GM23338 (cell line): ENCODE data around the gene CDH4. TPM values are rescaled to one million over a fixed set of nuclear protein-coding genes. Genes with fewer than 3 reads are reported as not detected.
A peak's percentile ranks its signal among the peaks of the same experiment; 100 is the strongest.

Experiments used
- ATAC-seq: fragments of 200-7000 bp; cut with Tn5 transposase; 3 replicates; pipeline ENCODE4 v1.9.1; 2020
- DNase-seq: peaks from one replicate; pipeline ENCODE4 v3.0.0-alpha.2; 2015; ENCODE audit warnings: low spot score
- H2AFZ ChIP-seq: fragments of 200-600 bp; sonication (generic); 2 replicates; pipeline ENCODE4 v1.8.0; 2016; ENCODE audit warnings: antibody characterized with exemption, mild to moderate bottlenecking, moderate library complexity
- H3F3A ChIP-seq: fragments of 200-600 bp; sonication (generic); replicated peaks from 2 replicates; pipeline ENCODE4 v1.8.0; 2017; ENCODE audit warnings: antibody characterized with exemption, mixed run types, low read depth
- H3K27ac ChIP-seq: fragments of 200-600 bp; sonication (generic); 2 replicates; pipeline ENCODE4 v1.6.1; 2016; ENCODE audit warnings: low read depth
- H3K27me3 ChIP-seq: fragments of 200-600 bp; sonication (generic); 2 replicates; pipeline ENCODE4 v1.8.0; 2016; ENCODE audit warnings: mild to moderate bottlenecking, mixed run types, moderate library complexity; ENCODE audit not compliant: insufficient read depth
- H3K36me3 ChIP-seq: fragments of 200-600 bp; sonication (generic); 2 replicates; pipeline ENCODE4 v1.8.0; 2016; ENCODE audit warnings: mild to moderate bottlenecking; ENCODE audit not compliant: insufficient read depth
- H3K4me1 ChIP-seq: fragments of 200-600 bp; sonication (generic); 2 replicates; pipeline ENCODE4 v1.8.0; 2016; ENCODE audit warnings: mild to moderate bottlenecking, moderate library complexity; ENCODE audit not compliant: insufficient read depth
- H3K4me2 ChIP-seq: fragments of 200-600 bp; sonication (generic); 2 replicates; pipeline ENCODE4 v1.7.1; 2017; ENCODE audit warnings: mixed run types
- H3K4me3 ChIP-seq: fragments of 200-600 bp; sonication (generic); 2 replicates; pipeline ENCODE4 v1.6.1; 2016; ENCODE audit warnings: mixed run types
- H3K79me2 ChIP-seq: fragments of 200-600 bp; sonication (generic); replicated peaks from 2 replicates; pipeline ENCODE4 v1.8.0; 2017; ENCODE audit warnings: mild to moderate bottlenecking; ENCODE audit not compliant: insufficient read depth
- H3K9me2 ChIP-seq: fragments of 200-600 bp; sonication (generic); 2 replicates; pipeline ENCODE4 v1.8.0; 2017; ENCODE audit not compliant: insufficient read depth
- H4K20me1 ChIP-seq: fragments of 200-600 bp; sonication (generic); replicated peaks from 2 replicates; pipeline ENCODE4 v1.8.0; 2017; ENCODE audit warnings: mild to moderate bottlenecking; ENCODE audit not compliant: insufficient read depth
- H3K27ac Mint-ChIP-seq: 2 replicates; pipeline ENCODE4 v1.8.0; 2020; ENCODE audit warnings: inconsistent platforms, mild to moderate bottlenecking, moderate library complexity, mixed read lengths
- H3K27me3 Mint-ChIP-seq: 3 replicates; pipeline ENCODE4 v1.8.0; 2022; ENCODE audit warnings: low read depth, mild to moderate bottlenecking, moderate library complexity, mixed read lengths, inconsistent platforms; ENCODE audit not compliant: insufficient read depth, poor library complexity
- H3K36me3 Mint-ChIP-seq: 3 replicates; pipeline ENCODE4 v1.8.0; 2021; ENCODE audit warnings: low read depth, mild to moderate bottlenecking, inconsistent platforms, moderate library complexity, mixed read lengths
- H3K4me1 Mint-ChIP-seq: 3 replicates; pipeline ENCODE4 v1.8.0; 2020; ENCODE audit warnings: mild to moderate bottlenecking, inconsistent platforms, mixed read lengths
- H3K4me3 Mint-ChIP-seq: 3 replicates; pipeline ENCODE4 v1.8.0; 2021; ENCODE audit warnings: moderate library complexity, mild to moderate bottlenecking, inconsistent platforms, mixed read lengths
- H3K9me3 Mint-ChIP-seq: 3 replicates; pipeline ENCODE4 v1.8.0; 2020; ENCODE audit warnings: moderate library complexity, mild to moderate bottlenecking, inconsistent platforms, mixed read lengths
- CREB1 ChIP-seq: fragments of 250-450 bp; sonication (Bioruptor Pico); IDR thresholded peaks from 2 replicates; pipeline ENCODE4 v1.5.0; 2020; ENCODE audit warnings: low read depth, mild to moderate bottlenecking, moderate library complexity
- CTCF ChIP-seq, 2 experiments: fragments of 200-600 bp in 1 of 2; sonication (generic) in 1 of 2; conservative IDR thresholded peaks; 2 replicates each; pipeline versions ENCODE4 v1.5.1 to v1.6.1; 2016 to 2017; ENCODE audit warnings: antibody characterized with exemption in 2 of 2, low read depth in 2 of 2, mild to moderate bottlenecking in 2 of 2, moderate library complexity in 1 of 2
- ETS1 ChIP-seq: IDR thresholded peaks from 2 replicates; pipeline ENCODE4 v1.6.1; 2016; ENCODE audit warnings: antibody characterized with exemption
- EZH2 ChIP-seq: fragments of 200-600 bp; sonication (generic); IDR thresholded peaks from one replicate; pipeline ENCODE4 v1.8.0; 2017; ENCODE audit warnings: antibody characterized with exemption, mild to moderate bottlenecking, low read depth; ENCODE audit not compliant: unreplicated experiment
- EZH2phosphoT487 ChIP-seq: fragments of 200-600 bp; sonication (generic); IDR thresholded peaks from one replicate; pipeline ENCODE4 v1.8.1; 2018; ENCODE audit warnings: antibody characterized with exemption; ENCODE audit not compliant: unreplicated experiment
- JUNB ChIP-seq: IDR thresholded peaks from one replicate; pipeline ENCODE4 v1.6.1; 2016; ENCODE audit warnings: antibody characterized with exemption; ENCODE audit not compliant: unreplicated experiment
- NANOG ChIP-seq: IDR thresholded peaks from 2 replicates; pipeline ENCODE4 v1.6.1; 2016; ENCODE audit warnings: antibody characterized with exemption, borderline replicate concordance
- POLR2AphosphoS5 ChIP-seq: IDR thresholded peaks from 2 replicates; pipeline ENCODE4 v1.6.1; 2016; ENCODE audit warnings: antibody characterized with exemption, low read depth
- REST ChIP-seq: IDR thresholded peaks from one replicate; pipeline ENCODE4 v1.6.1; 2018; ENCODE audit warnings: antibody characterized with exemption; ENCODE audit not compliant: unreplicated experiment
- STAT1 ChIP-seq: IDR thresholded peaks from one replicate; pipeline ENCODE4 v1.6.1; 2016; ENCODE audit warnings: antibody characterized with exemption; ENCODE audit not compliant: unreplicated experiment
- ZNF114 ChIP-seq: fragments of 250-450 bp; sonication (Bioruptor Pico); IDR thresholded peaks from 2 replicates; pipeline ENCODE4 v1.5.0; 2020; ENCODE audit warnings: mild to moderate bottlenecking, moderate library complexity
- ZNF331 ChIP-seq: fragments of 250-450 bp; sonication (Bioruptor Pico); IDR thresholded peaks from 2 replicates; pipeline ENCODE4 v1.5.0; 2020; ENCODE audit warnings: low read depth, mild to moderate bottlenecking, moderate library complexity
- polyA plus RNA-seq: library from polyadenylated mRNA; unstranded; fragments of >200 nt; fragmentation: Nextera tagmentation; extraction: Ambion mirVana; gene quantifications from 2 replicates; pipeline ENCODE4 v1.2.1, GENCODE V29; 2016
- total RNA-seq: library from RNA; depleted of rRNA; stranded (reverse); fragments of >200 nt; shearing (Covaris generic); gene quantifications from 2 replicates; pipeline ENCODE4 v1.2.3, GENCODE V29; 2014
- TF ChIP-seq, protein P1 (sequence below): fragments of 250-450 bp; sonication (Bioruptor Pico); IDR thresholded peaks from 2 replicates; pipeline ENCODE4 v1.5.0; 2020; ENCODE audit warnings: mild to moderate bottlenecking, moderate library complexity

The CDH4 gene
- total and polyA plus RNA-seq, 2 experiments from 2014 or later = 1.2 to 4.2 TPM

DNA sequence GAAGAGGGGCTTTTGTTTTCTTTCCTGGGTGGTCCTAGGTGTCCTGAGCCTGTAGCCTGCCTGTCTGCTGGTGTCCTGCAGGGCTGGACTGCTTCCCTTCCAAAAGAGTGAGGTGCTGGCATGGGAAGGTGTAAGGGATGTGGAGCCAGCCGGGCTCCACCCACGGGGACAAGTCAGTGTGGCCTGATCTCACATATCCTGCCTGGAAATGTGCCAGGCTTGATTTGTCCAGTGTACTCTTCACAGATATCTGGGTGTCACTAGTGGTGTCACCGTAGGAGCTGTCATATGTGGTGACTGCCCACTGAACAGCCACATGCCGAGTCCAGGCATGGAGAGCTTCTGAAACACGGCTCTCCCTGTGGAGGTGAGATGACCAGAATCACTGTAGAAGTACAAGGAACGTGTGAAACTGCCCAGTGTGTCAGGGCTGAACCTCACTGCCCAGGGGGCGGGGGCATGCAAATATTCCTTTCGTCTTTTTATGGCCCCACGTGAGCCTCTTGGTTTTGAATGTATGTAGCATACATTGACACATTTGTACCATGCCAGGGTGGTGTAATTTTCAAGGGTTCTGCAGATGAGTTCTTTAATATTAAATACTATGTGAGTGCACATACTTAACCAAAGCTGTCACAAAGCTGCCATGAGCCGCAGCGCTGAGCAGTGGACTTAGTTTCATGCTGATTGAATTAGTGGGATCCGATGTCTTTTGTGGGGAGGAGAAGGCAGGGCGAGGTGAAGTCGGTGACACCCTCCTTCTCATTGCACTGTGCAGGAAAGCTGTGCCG lies 55.8 kb downstream of the CDH4 start:
- H3K27ac ChIP-seq = no peak overlapping the region
- H3K4me3 ChIP-seq = no peak overlapping the region
- TF ChIP-seq CREB1 (CRISPR knock-in tag) (no peak), STAT1 (no peak), EZH2 (no peak), REST (no peak), CTCF (conservative IDR thresholded peaks at IDR 0.05; ENCODE audit: low read depth in 2 of 2) (no peak), JUNB (no peak), POLR2AphosphoS5 (no peak), NANOG (no peak), ZNF114 (CRISPR knock-in tag) (no peak), ZNF331 (CRISPR knock-in tag) (no peak), EZH2phosphoT487 (no peak), ETS1 (no peak)
- TF ChIP-seq, protein P1, sequence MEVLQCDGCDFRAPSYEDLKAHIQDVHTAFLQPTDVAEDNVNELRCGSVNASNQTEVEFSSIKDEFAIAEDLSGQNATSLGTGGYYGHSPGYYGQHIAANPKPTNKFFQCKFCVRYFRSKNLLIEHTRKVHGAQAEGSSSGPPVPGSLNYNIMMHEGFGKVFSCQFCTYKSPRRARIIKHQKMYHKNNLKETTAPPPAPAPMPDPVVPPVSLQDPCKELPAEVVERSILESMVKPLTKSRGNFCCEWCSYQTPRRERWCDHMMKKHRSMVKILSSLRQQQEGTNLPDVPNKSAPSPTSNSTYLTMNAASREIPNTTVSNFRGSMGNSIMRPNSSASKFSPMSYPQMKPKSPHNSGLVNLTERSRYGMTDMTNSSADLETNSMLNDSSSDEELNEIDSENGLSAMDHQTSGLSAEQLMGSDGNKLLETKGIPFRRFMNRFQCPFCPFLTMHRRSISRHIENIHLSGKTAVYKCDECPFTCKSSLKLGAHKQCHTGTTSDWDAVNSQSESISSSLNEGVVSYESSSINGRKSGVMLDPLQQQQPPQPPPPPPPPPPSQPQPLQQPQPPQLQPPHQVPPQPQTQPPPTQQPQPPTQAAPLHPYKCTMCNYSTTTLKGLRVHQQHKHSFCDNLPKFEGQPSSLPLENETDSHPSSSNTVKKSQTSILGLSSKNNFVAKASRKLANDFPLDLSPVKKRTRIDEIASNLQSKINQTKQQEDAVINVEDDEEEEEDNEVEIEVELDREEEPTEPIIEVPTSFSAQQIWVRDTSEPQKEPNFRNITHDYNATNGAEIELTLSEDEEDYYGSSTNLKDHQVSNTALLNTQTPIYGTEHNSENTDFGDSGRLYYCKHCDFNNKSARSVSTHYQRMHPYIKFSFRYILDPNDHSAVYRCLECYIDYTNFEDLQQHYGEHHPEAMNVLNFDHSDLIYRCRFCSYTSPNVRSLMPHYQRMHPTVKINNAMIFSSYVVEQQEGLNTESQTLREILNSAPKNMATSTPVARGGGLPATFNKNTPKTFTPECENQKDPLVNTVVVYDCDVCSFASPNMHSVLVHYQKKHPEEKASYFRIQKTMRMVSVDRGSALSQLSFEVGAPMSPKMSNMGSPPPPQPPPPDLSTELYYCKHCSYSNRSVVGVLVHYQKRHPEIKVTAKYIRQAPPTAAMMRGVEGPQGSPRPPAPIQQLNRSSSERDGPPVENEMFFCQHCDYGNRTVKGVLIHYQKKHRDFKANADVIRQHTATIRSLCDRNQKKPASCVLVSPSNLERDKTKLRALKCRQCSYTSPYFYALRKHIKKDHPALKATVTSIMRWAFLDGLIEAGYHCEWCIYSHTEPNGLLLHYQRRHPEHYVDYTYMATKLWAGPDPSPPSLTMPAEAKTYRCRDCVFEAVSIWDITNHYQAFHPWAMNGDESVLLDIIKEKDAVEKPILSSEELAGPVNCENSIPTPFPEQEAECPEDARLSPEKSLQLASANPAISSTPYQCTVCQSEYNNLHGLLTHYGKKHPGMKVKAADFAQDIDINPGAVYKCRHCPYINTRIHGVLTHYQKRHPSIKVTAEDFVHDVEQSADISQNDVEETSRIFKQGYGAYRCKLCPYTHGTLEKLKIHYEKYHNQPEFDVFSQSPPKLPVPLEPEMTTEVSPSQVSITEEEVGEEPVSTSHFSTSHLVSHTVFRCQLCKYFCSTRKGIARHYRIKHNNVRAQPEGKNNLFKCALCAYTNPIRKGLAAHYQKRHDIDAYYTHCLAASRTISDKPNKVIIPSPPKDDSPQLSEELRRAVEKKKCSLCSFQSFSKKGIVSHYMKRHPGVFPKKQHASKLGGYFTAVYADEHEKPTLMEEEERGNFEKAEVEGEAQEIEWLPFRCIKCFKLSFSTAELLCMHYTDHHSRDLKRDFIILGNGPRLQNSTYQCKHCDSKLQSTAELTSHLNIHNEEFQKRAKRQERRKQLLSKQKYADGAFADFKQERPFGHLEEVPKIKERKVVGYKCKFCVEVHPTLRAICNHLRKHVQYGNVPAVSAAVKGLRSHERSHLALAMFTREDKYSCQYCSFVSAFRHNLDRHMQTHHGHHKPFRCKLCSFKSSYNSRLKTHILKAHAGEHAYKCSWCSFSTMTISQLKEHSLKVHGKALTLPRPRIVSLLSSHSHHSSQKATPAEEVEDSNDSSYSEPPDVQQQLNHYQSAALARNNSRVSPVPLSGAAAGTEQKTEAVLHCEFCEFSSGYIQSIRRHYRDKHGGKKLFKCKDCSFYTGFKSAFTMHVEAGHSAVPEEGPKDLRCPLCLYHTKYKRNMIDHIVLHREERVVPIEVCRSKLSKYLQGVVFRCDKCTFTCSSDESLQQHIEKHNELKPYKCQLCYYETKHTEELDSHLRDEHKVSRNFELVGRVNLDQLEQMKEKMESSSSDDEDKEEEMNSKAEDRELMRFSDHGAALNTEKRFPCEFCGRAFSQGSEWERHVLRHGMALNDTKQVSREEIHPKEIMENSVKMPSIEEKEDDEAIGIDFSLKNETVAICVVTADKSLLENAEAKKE (CRISPR knock-in tag) = no peak
- no peak overlapping the region for H3K27ac Mint-ChIP-seq
- H3K36me3 ChIP-seq = no peaks in the 10 kb centered on the region
- H3K4me1 Mint-ChIP-seq = peaks cover 2% of the 10 kb centered on the region
- ATAC-seq (peak; percentile 26; the same call in 2 of the 3 replicates), DNase-seq (no peak)
- H3K4me2 ChIP-seq = peak overlapping the region; percentile 24; the same call in 1 of the 2 replicates
- H3K27me3 Mint-ChIP-seq = peaks cover 15% of the 10 kb centered on the region
- no peaks in the 10 kb centered on the region for H4K20me1 ChIP-seq
- H3K4me3 Mint-ChIP-seq = no peak overlapping the region
- no peaks in the 10 kb centered on the region for H3K79me2 ChIP-seq
- peaks cover 26% of the 10 kb centered on the region for H3K4me1 ChIP-seq
- H2AFZ ChIP-seq = no peak overlapping the region
- no peaks in the 10 kb centered on the region for H3K36me3 Mint-ChIP-seq
- H3K9me2 ChIP-seq = no peaks in the 10 kb centered on the region
- no peaks in the 10 kb centered on the region for H3K27me3 ChIP-seq
- no peaks in the 10 kb centered on the region for H3K9me3 Mint-ChIP-seq
- no peaks in the 10 kb centered on the region for H3F3A ChIP-seq
